Neutrophil (primary cell): ENCODE measurements around the gene ADAMTSL1.

Experiments
- H3K27ac ChIP-seq: fragments of 200-600 bp; sonication (generic); 2 replicates; pipeline ENCODE4 v1.5.1; 2016; ENCODE audit warnings: mild to moderate bottlenecking, moderate library complexity
- H3K27me3 ChIP-seq: fragments of 200-600 bp; sonication (generic); 2 replicates; pipeline ENCODE4 v1.6.0; 2016; ENCODE audit warnings: mild to moderate bottlenecking
- H3K36me3 ChIP-seq: fragments of 200-600 bp; sonication (generic); 2 replicates; pipeline ENCODE4 v1.5.1; 2017
- H3K4me1 ChIP-seq, 2 experiments: fragments of 200-600 bp in 1 of 2; sonication (generic) in 1 of 2; 1 replicate in 1 of 2; 2 replicates in 1 of 2; pipeline versions ENCODE4 v1.5.1 to v1.6.1; 2013 to 2016; ENCODE audit warnings: low read depth in 1 of 2, low read length in 1 of 2, mild to moderate bottlenecking in 1 of 2, moderate library complexity in 1 of 2; ENCODE audit not compliant: control insufficient read depth in 1 of 2, insufficient read depth in 1 of 2
- H3K4me3 ChIP-seq, 2 experiments: fragments of 200-600 bp in 1 of 2; sonication (generic) in 1 of 2; 1 replicate in 1 of 2; 2 replicates in 1 of 2; pipeline ENCODE4 v1.5.1; 2013 to 2016; ENCODE audit warnings: low read depth in 1 of 2, low read length in 1 of 2, mild to moderate bottlenecking in 1 of 2, moderate library complexity in 1 of 2
- H3K9me3 ChIP-seq: fragments of 200-600 bp; sonication (generic); 2 replicates; pipeline ENCODE4 v1.5.1; 2016
- CTCF ChIP-seq: fragments of 200-600 bp; sonication (generic); IDR thresholded peaks from 2 replicates; pipeline ENCODE4 v1.5.1; 2016; ENCODE audit warnings: antibody characterized with exemption

The ADAMTSL1 gene

GRCh38 chr9:18819418-18819817 is 345.5 kb downstream of the ADAMTSL1 start:
- no peak for TF ChIP-seq CTCF
- no peak overlapping the region for H3K4me3 ChIP-seq
- H3K27me3 ChIP-seq = no peaks in the 10 kb centered on the region
- no peaks in the 10 kb centered on the region for H3K36me3 ChIP-seq
- H3K27ac ChIP-seq = no peak overlapping the region
- H3K9me3 ChIP-seq = no peaks in the 10 kb centered on the region
- H3K4me1 ChIP-seq = no peaks in the 10 kb centered on the region

GRCh38 chr9:18820566-18821095 is 346.7 kb downstream of the ADAMTSL1 start:
- no peak overlapping the region for H3K27ac ChIP-seq
- no peaks in the 10 kb centered on the region for H3K9me3 ChIP-seq
- no peaks in the 10 kb centered on the region for H3K27me3 ChIP-seq
- H3K36me3 ChIP-seq = no peaks in the 10 kb centered on the region
- no peaks in the 10 kb centered on the region for H3K4me1 ChIP-seq
- no peak overlapping the region for H3K4me3 ChIP-seq
- no peak for TF ChIP-seq CTCF

GRCh38 chr9:18821788-18822187 is 347.8 kb downstream of the ADAMTSL1 start:
- H3K9me3 ChIP-seq = no peaks in the 10 kb centered on the region
- H3K4me1 ChIP-seq = no peaks in the 10 kb centered on the region
- H3K4me3 ChIP-seq = no peak overlapping the region
- no peaks in the 10 kb centered on the region for H3K36me3 ChIP-seq
- H3K27ac ChIP-seq = no peak overlapping the region
- no peak for TF ChIP-seq CTCF
- H3K27me3 ChIP-seq = no peaks in the 10 kb centered on the region

GRCh38 chr9:18822850-18823249 is 348.9 kb downstream of the ADAMTSL1 start:
- Histone ChIP-seq H3K27me3 (no peaks in the 10 kb centered on the region), H3K27ac (no peak overlapping the region), H3K4me3 (no peak overlapping the region), H3K36me3 (no peaks in the 10 kb centered on the region), H3K9me3 (no peaks in the 10 kb centered on the region), H3K4me1 (no peaks in the 10 kb centered on the region)
- no peak for TF ChIP-seq CTCF

- Histone ChIP-seq H3K36me3 (no peaks in the 10 kb centered on the region), H3K4me1 (no peaks in the 10 kb centered on the region), H3K9me3 (no peaks in the 10 kb centered on the region), H3K27ac (no peak overlapping the region), H3K4me3 (no peak overlapping the region), H3K27me3 (no peaks in the 10 kb centered on the region)
- no peak for TF ChIP-seq CTCF
Observed at GRCh38 chr9:18824095-18824666, 350.2 kb downstream of the ADAMTSL1 start.
